IPS-18c (cell line): ENCODE data around the gene DCAF12L1.
A peak's percentile ranks its signal among the peaks of the same experiment; 100 is the strongest.

Experiments used
- H3K4me3 ChIP-seq: 2 replicates; pipeline ENCODE4 v1.7.0; 2013; ENCODE audit warnings: low read depth, mild to moderate bottlenecking, low read length, moderate library complexity; ENCODE audit not compliant: insufficient read depth
- H3K9me3 ChIP-seq: one replicate; pipeline ENCODE4 v1.6.1; 2013; ENCODE audit warnings: mild to moderate bottlenecking, low read length, moderate library complexity; ENCODE audit not compliant: control insufficient read depth, insufficient read depth

Gene DCAF12L1

DNA sequence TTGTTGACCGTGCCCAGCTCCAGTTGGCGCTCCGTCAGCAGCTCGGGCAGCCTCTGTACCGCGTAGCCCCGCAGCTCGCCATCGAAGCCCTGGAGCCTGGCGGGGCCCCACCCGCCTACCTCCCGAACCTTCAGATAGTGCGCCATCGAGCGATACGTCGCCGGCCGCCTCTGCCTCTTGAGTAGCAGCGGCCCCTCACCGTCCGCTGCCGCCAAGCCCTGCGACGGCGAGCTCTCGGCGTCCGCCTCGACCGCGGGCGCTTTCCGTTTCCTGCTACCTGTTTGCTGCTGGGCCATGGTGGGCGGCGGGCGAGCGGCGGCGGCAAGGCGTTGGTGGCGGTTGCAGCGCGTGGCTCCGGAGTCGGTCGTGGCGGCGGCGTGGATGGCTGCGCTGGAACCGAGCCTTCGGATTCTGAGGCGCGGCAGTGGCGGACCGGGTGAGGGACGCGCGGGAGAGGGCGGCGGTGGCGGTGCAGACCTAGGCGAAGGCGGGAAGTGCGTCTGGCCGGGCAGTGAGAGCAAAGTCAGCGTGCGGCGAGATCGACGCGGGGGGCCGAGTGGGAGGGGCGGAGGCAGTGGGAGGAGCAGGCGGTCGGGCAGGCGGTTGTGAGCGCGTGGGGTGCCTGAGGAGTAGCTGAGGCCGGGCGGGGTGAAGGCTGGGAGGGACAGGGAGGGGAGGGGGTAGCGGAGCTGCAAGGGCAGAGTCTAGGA, at the start of gene DCAF12L1:
DCAF12L1 (minus strand) TSS at position 502 of the 710 bp plus-strand sequence; CDS start at position 296, 206 bp downstream.
- Histone ChIP-seq H3K9me3 (peaks cover 7% of the 10 kb centered on the region), H3K4me3 (peak within 1 kb of the TSS; percentile 41)

DNA sequence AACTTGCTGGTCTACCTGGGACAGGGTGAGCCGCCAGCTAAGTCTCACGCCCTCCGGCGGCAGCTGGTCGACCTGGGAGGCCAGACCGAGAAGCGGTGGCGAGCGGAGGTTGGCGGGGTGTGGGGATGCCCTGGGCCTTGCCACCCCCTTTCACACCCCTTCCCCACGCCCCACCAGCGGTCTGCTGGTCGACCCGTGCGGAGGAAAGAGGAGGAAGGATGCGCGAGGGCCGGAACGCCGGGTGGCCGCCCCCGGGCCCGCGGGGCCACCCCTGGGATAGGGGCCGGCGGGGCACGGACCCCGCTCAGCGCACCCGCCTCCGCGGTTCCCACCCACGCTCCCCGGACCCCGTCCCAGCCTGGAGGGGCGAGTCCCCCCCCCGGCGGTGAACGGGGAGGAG, 28.3 kb upstream of the DCAF12L1 start:
- H3K9me3 ChIP-seq = peaks cover 2% of the 10 kb centered on the region
- no peak overlapping the region for H3K4me3 ChIP-seq

DNA sequence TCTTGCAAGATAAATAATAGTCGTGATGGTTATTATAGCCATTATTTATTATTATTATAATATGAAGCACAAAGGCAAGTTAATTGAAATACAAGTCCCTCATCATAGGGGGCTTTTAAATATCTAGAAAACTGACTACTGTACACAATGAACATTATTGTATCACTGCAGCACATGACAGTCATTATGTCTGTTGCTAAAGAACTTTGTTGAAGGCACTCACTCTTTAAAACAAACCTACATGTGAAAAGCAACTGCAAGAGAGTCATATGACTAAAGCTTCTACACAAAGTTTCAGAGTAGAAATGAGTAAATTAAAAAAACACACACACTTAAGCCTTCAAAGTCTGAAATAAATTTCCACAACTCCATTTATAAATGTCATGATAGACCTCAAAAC, 23.3 kb upstream of the DCAF12L1 start:
- H3K9me3 ChIP-seq = peaks cover 2% of the 10 kb centered on the region
- H3K4me3 ChIP-seq = no peak overlapping the region

DNA sequence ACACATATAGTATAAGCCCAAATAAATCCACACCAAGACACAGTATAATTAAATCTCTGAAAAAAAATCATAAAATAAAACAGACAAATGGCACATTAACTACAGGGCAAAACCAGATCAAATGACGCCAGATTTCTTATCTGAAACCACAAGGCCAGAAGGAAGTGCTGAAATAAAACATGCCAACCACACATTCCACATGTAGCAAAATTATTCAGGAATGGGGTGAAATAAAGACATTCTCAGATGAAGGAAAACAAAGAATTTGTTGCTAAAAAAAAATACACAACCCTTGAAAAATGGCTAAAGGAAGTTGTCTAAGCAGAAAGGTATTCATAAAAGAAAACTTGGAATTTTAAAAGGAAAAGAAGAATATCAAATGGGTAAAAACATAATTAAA, 4.5 kb upstream of the DCAF12L1 start:
- H3K9me3 ChIP-seq = peaks cover 4% of the 10 kb centered on the region

DNA sequence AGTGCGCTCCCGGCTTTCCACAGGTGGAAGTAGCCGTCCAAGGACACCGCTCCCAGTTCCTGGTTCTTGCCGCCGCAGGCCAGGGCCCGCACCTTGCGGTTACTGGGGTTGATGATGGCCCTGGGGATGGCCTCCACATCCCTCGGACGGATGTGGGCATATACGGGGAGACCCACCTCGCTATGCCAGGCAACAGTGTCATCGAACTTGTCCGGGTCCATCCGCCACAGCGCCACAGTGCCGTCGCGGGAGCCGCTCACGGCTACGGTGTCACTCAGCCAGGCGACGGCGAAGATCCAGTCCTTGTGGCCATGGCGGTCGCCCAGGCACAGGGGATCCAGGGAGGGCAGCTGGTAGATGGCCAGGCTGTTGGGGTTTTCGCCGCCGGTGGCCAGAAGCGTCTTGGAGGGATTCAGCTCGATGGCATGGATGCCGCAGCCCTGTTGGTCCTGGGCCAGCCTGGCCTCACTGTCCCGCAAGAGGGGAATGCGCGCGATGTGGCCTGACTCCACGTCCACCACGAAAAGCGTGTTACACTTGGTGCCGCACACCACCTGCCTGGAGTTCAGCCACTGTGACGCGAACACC, 795 bp downstream of the DCAF12L1 start:
- peak overlapping the region; percentile 41 for H3K4me3 ChIP-seq
- H3K9me3 ChIP-seq = peaks cover 7% of the 10 kb centered on the region

More for the DNA sequence above, 4.5 kb upstream of the DCAF12L1 start:
- no peak overlapping the region for H3K4me3 ChIP-seq

DNA sequence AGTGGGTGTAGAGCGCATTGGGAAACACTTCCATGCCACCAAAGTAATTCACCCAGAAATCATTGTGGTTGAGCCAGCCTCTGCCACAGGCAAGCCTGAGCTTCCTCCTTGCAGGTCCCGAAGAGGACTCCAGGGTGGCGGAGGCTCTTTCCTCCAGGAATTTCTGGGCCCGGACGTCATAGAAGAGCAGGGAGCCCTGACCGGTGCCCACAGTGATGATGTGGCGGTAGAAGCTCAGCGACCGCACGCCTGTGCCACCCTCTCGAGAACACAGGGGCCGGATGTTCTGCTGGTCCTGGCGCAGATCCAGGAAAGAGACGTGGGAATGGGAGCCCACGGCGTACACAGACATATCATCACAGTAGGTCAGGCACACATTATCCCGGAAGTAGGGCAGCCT, 1.3 kb downstream of the DCAF12L1 start:
- no peak overlapping the region for H3K4me3 ChIP-seq
- H3K9me3 ChIP-seq = peaks cover 7% of the 10 kb centered on the region

DNA sequence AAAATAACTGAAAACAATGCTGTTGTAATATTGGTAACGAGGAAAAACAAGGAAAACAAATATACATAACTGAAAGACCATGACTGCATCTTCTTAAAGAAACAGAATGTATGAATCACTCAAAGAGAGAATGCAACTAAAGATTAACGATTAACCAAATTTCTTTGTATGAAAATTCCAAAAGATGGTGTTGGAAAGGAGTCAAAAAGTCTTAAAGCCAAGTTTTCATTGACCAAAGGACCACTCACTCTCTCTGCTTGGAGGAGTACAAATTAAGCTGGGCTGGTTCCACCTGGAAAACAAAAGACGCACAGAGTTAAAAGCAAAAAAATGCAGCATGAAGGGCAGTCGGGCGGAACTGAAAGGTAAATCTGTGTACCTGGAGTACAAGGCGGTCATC, 1.8 kb downstream of the DCAF12L1 start:
- H3K4me3 ChIP-seq = no peak overlapping the region

DNA sequence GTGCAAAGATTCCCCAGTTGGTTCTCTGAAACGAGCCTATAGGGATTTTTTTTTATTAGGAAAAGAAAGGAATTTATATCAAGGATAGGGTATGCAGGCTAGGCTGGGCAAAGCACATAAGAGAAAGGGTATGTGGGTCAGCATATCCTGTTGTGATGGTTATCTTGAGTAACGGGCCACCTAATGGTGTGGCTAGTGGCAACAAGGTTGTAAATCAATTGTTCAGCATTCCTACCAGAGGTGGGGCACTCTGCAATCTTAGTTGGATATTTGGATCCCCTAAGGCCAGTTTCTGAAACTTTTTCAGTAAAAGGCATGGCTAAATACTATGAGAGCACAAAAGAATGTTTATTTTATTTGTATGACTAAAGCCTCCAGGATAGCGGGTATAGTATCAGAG, 42.7 kb downstream of the DCAF12L1 start:
- Histone ChIP-seq H3K9me3 (peaks cover 14% of the 10 kb centered on the region), H3K4me3 (no peak overlapping the region)

More for the DNA sequence above, 1.8 kb downstream of the DCAF12L1 start:
- H3K9me3 ChIP-seq = peaks cover 5% of the 10 kb centered on the region
